Psoas muscle (tissue), 8 donors: ENCODE measurements around the gene C2. TPM values are rescaled to one million over a fixed set of nuclear protein-coding genes. Genes with fewer than 3 reads are reported as not detected.
A peak's percentile ranks its signal among the peaks of the same experiment; 100 is the strongest.

Experiments
- ATAC-seq, 4 donors: fragments of 200-7000 bp; cut with Tn5 transposase; one replicate each; pipeline ENCODE4 v1.9.1; 2020; ENCODE audit warnings: moderate library complexity in 3 of 4, mild to moderate bottlenecking in 2 of 4
- DNase-seq, 2 donors: peaks; one replicate each; pipeline ENCODE4 v3.0.0-alpha.2; 2020
- H3K27ac ChIP-seq: fragments of 200-600 bp; one replicate; pipeline ENCODE4 v1.8.0; 2022
- H3K27me3 ChIP-seq, 3 donors: fragments of 200-600 bp in 1 of 3; one replicate each; pipeline versions ENCODE4 v1.6.1 to v1.8.0; 2013 to 2022; ENCODE audit warnings: low read length in 2 of 3, mild to moderate bottlenecking in 2 of 3, moderate library complexity in 1 of 3; ENCODE audit not compliant: insufficient read depth in 3 of 3
- H3K36me3 ChIP-seq, 2 donors: fragments of 200-600 bp in 1 of 2; one replicate each; pipeline versions ENCODE4 v1.6.1 to v1.8.0; 2013 to 2022; ENCODE audit warnings: low read depth in 1 of 2, mild to moderate bottlenecking in 1 of 2, moderate library complexity in 1 of 2; ENCODE audit not compliant: insufficient read depth in 1 of 2
- H3K4me1 ChIP-seq: fragments of 200-600 bp; one replicate; pipeline ENCODE4 v1.8.0; 2022
- H3K4me3 ChIP-seq: fragments of 200-600 bp; one replicate; pipeline ENCODE4 v1.8.0; 2022; ENCODE audit warnings: mild to moderate bottlenecking
- H3K9me3 ChIP-seq: fragments of 200-600 bp; one replicate; pipeline ENCODE4 v1.8.0; 2022
- CTCF ChIP-seq: fragments of 200-600 bp; IDR thresholded peaks from one replicate; pipeline ENCODE4 v1.8.0; 2022; ENCODE audit warnings: antibody characterized with exemption
- WGBS, 3 donors: extraction: QIAGEN DNeasy Blood & Tissue Kit; methylation state at CpG; one replicate each; pipeline versions ENCODE4 v1.1.6 to v1.1.7; 2013; 5-methylcytosine and 5-hydroxymethylcytosine counted together
- intact Hi-C, 2 donors: fragments of 100-400 bp; cut with DNase I; formaldehyde crosslinking; loops; one replicate each; pipeline versions ENCODE4 v1.11.0 to v1.14.2; 2022
- polyA plus RNA-seq, 3 donors: library from polyadenylated mRNA; stranded (reverse); fragments of 200-250 nt; gene quantifications; one replicate each; pipeline ENCODE4 v1.2.3, GENCODE V29; 2013
- total RNA-seq, 4 donors: library from RNA; stranded (reverse); fragmentation: NEBNext Ultra II Directional in 2 of 4; extraction: Animal tissue kit (Norgen Biotek cat#: 25700) in 2 of 4; gene quantifications; one replicate each; pipeline versions ENCODE4 v1.2.1 to v1.2.4, GENCODE V29; 2021 to 2023
- donor health status: healthy with polysubstance abuse.
- donor health status: DM: no; HTN: no; CAD: no; lungs with moderate emphysema.
- donor health status: Bipolar disorder and iron deficiency.
- donor health status: healthy.
- donor health status: DM: yes; HTN: yes; CAD: no.
- donor health status: DM: no; HTN: no; CAD: no.
- donor health status: DM: no; HTN: no; CAD: no.
- donor health status: DM: yes; HTN: yes; CAD: no.

Gene C2
- total and polyA plus RNA-seq, 7 donors, result 0.77 to 5.5 (median 1.5) TPM

DNA sequence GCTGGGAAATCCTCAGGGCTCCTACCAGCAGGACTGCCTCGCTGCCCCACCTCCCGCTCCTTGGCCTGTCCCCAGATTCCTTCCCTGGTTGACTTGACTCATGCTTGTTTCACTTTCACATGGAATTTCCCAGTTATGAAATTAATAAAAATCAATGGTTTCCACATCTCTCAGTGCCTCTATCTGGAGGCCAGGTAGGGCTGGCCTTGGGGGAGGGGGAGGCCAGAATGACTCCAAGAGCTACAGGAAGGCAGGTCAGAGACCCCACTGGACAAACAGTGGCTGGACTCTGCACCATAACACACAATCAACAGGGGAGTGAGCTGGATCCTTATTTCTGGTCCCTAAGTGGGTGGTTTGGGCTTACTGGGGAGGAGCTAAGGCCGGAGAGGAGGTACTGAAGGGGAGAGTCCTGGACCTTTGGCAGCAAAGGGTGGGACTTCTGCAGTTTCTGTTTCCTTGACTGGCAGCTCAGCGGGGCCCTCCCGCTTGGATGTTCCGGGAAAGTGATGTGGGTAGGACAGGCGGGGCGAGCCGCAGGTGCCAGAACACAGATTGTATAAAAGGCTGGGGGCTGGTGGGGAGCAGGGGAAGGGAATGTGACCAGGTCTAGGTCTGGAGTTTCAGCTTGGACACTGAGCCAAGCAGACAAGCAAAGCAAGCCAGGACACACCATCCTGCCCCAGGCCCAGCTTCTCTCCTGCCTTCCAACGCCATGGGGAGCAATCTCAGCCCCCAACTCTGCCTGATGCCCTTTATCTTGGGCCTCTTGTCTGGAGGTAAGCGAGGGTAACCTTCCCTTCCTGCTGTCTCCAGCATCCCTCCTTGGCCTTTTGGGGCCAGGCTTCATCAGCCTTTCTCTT, 18.2 kb downstream of the C2 start, which contains the start of gene CFB:
CFB (plus strand) TSS at position 589 of the 863 bp plus-strand sequence; CDS start at position 716, 127 bp downstream.
- intact Hi-C loops, result no loop called here
- H3K36me3 ChIP-seq, result no peaks in the 10 kb centered on the region
- TF ChIP-seq CTCF, result no peak
- 34 to 36% (median 35%) methylated on average over 10 to 11 of the region's 11 CpGs for WGBS, 3 donors
- peak within 1 kb of the TSS; percentile 22 for H3K4me3 ChIP-seq
- peak within 1 kb of the TSS; percentile 55 for H3K27ac ChIP-seq
- ATAC-seq (peak; percentile 48 to 67 (median 50)), DNase-seq (peak; percentile 84 to 87)
- H3K9me3 ChIP-seq, result no peaks in the 10 kb centered on the region
- H3K27me3 ChIP-seq, result peaks cover 0 to 28% (median 0%) of the 10 kb centered on the region in 3 donors
- H3K4me1 ChIP-seq, result no peaks in the 10 kb centered on the region

GRCh38 chr6:31946370-31946885, 18.9 kb downstream of the C2 start:
- peak overlapping the region; percentile 55 for H3K27ac ChIP-seq
- TF ChIP-seq CTCF, result no peak
- peaks cover 0 to 5% of the 10 kb centered on the region in 2 donors for H3K36me3 ChIP-seq
- ATAC-seq (no peak), DNase-seq (no peak)
- intact Hi-C loops, result no loop called here
- peak overlapping the region; percentile 22 for H3K4me3 ChIP-seq
- H3K9me3 ChIP-seq, result no peaks in the 10 kb centered on the region
- WGBS, 3 donors, result 67 to 79% (median 70%) methylated on average over 11 of the region's 11 CpGs
- H3K4me1 ChIP-seq, result no peaks in the 10 kb centered on the region
- H3K27me3 ChIP-seq, result peaks cover 0 to 28% (median 0%) of the 10 kb centered on the region in 3 donors

DNA sequence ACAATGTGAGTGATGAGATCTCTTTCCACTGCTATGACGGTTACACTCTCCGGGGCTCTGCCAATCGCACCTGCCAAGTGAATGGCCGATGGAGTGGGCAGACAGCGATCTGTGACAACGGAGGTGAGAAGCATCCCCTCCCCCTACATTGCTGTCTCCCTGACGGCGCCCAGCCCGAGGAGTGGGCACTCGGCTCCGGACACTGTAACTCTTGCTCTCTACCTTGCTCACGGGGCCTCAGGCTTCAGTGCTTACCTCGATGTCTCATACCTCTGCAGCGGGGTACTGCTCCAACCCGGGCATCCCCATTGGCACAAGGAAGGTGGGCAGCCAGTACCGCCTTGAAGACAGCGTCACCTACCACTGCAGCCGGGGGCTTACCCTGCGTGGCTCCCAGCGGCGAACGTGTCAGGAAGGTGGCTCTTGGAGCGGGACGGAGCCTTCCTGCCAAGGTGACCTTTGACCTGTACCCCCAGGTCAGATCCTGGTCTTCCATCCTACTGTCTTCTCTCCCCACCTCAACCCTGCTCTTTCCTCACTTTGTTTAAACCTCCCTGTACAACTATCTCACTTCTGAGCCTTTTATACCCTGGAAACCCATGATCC, 19.7 kb downstream of the C2 start:
- intact Hi-C loops, result no loop called here

GRCh38 chr6:31947864-31948263, 20.3 kb downstream of the C2 start:
- Histone ChIP-seq H3K36me3 (peaks cover 0 to 20% of the 10 kb centered on the region in 2 donors), H3K27me3 (peaks cover 0 to 21% (median 0%) of the 10 kb centered on the region in 3 donors), H3K27ac (no peak overlapping the region), H3K4me1 (no peaks in the 10 kb centered on the region), H3K4me3 (no peak overlapping the region), H3K9me3 (no peaks in the 10 kb centered on the region)
- intact Hi-C loops, result no loop called here
- WGBS, 3 donors, result 74 to 82% (median 79%) methylated on average over 4 of the region's 4 CpGs
- DNase-seq, result no peak
- ATAC-seq, result no peak
- no peak for TF ChIP-seq CTCF

More for the DNA sequence above, 19.7 kb downstream of the C2 start:
- Histone ChIP-seq H3K27ac (no peak overlapping the region), H3K9me3 (no peaks in the 10 kb centered on the region), H3K4me3 (no peak overlapping the region), H3K27me3 (peaks cover 0 to 28% (median 0%) of the 10 kb centered on the region in 3 donors), H3K4me1 (no peaks in the 10 kb centered on the region), H3K36me3 (peaks cover 0 to 13% of the 10 kb centered on the region in 2 donors)
- no peak for DNase-seq
- no peak for ATAC-seq
- TF ChIP-seq CTCF, result no peak
- WGBS, 3 donors, result 82 to 83% (median 83%) methylated on average over 24 of the region's 24 CpGs
